Activated CD8-positive, alpha-beta memory T cell treated with anti-CD3 and anti-CD28 coated beads, Interleukin-2, amount 50 U/mL, for 4 hours (primary cell): ENCODE measurements around the gene TMIGD1.

ENCODE experiments used
- DNase-seq: peaks from one replicate; pipeline ENCODE4 v3.0.0-alpha.2; 2020

Gene TMIGD1

DNA sequence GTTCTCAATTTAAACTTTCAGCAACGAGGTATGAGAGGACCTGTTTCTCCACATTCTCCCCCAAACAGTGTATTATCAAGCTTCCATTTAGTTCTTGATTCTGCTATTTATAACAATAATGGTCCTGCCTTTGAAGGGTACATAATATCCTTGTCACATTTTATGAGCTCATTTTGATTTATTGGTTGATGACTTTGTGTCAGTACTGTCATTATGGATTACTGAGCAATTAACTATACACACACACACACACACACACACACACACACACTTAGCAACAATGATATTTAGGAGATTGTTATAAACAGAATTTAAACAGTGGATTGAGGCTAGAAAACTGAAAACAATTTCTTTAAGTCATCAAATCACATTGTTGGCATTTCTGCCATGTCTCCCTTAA, 7.0 kb downstream of the TMIGD1 start:
- DNase-seq, result no peak

DNA sequence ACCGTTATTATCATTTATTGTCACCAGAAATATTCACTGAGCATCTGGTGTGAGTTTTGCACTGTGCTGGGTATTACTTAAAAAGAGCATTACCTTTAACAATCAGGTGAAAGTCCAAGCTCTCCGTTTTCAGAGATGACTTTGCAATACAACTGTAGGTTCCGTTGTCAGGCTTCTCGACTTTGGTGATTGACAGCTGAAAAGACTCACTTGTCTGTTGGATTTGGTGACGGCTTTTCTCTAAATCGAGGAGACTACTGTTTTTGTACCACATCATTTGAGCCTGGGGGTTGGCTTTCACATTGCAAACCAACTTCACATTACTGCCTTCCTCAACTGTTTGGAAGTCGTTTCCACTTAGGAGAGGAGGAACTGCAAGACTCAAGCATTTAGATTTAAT, 9.1 kb downstream of the TMIGD1 start:
- no peak for DNase-seq

DNA sequence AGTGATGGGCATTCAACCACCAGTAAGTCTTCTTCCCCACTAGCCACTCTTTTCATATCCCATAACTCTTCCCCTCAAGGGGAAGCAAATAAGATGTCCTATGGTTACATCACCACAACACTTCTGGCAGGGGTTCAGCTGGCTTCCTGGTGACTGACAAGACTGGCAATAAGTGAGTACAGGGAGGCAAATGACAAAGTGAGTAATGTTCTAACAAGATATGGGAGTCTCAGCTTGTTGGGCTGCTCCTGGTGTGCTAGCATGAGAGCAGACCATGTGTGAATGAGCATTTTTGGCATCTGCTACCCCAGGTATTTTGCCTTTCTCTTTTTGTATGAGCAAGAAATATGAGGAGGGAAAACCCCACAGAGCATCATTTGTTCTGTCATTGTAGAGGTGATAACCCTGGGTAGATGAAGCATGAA, 9.9 kb downstream of the TMIGD1 start:
- DNase-seq, result peak; percentile 24

DNA sequence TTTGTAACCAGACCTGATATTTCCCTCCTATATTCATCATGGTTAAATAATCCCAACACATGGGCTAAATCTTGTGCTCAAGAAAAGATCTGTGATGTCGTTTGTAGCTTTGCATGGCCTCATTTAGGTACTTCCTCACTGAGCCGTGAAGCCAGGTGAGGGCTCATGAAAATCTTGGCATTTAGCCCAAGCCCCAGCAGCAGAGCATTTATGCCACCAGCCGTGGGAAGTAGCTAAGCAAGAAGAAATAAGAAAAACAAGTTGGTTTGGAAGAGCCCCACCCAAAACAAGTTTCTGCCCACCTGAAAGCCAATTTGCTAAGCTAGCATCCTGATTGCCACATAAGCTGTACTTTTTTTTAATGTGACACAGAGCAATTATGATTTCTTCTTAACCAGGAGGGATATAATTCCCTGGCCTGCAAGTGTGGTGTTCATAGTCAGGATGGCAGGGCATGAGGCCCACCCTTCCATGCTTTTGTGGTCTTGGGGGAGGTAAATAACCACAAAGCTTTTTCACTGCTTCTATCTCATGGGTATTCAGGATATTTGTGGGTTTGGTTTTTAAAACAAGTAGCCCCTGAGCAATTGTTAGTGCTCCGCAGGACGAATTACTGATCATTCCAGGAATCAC, 10.5 kb downstream of the TMIGD1 start:
- DNase-seq, result peak; percentile 29

DNA sequence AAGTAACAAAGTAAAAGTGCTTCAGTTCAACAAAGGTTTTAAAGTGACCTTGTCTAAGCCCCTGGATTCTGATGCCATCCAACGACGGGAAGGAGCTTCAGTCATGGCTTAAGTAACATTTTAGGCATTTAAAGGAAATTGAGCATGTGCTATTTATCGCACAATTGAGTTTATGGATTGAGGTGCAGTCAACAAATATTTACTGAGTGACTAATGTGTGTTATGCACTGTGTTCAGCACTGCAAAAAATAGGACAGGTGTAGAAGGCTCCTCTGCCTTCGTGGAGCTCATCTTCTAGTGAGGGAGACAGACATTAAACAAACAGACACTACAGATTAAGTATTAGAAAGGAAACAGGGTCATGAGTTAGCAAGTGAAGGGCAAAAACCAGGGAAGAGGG, 12.5 kb downstream of the TMIGD1 start:
- no peak for DNase-seq

DNA sequence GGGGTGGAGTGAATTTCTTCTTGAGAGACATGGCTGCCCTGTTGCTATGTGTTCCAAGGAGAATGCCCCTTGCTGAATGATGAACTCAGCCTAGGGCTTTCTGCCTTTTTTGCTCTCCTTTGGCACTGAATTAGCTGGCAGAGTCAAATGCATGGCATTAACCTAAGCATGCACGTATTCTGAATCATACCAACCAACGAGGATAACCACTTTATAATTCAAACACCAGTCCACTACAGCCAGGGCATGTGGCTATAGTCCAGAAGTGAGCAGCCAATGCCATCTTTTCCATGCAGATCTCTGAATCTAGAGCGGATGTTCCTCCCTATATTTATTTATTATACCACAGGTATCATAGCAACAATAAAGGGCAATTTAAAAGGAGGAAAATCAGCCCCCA, 15.7 kb downstream of the TMIGD1 start:
- DNase-seq, result no peak

DNA sequence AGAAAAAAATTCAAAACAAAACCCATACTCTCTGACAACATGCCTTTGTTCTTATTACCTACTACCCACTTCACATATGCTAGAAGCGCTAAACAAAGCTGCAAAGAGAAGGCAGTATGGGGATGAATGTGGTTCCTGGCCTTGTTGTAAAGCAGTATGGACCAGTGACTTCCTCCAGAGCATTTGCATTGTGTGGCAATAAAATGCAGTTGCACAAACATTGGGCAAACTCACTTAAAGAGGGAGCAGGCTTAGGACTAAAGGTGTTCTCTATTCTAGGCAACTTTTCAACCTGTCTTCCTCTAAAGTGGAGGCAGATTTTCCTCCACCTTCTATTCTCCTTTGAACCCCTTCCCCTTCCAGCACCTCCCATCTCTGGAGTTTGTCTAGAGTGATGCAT, 17.1 kb downstream of the TMIGD1 start:
- DNase-seq, result no peak

DNA sequence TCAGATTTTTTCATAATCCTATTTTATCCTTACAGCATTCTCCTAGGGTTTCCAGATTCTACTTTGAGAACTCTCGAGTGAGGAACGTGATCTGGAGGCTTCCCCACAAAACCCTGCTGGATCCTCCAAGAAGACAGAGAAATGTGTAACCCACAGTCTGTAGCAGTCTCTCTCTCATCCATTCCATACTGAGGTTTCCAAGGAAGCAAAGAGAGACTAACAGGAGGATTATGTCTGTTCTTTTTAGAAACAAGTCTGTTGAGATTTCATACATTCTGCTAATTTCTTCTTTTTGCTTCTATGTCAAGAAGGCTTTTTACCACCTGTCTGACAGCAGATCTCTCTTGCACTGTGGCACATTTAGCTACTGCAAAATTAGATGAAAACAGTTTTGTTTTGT, 18.8 kb downstream of the TMIGD1 start:
- DNase-seq, result no peak

DNA sequence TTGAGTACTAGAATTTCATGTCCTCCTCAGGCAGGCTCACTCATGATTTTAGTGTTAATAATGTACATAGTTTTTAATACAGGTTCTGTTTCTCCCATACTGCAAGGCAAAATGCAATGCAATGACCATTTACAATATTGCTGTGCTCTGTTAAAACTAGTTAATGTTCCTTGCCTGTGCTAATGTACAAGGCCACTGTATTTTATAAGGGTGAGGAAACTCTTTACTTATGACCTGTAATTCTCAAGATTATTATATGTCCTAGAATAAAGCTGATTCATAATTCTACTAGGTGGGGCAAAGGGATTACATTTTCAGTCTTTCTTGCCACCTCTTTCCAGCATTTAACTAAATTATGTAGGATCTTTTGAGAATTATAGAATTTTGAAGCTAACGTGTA, 19.4 kb downstream of the TMIGD1 start:
- no peak for DNase-seq

DNA sequence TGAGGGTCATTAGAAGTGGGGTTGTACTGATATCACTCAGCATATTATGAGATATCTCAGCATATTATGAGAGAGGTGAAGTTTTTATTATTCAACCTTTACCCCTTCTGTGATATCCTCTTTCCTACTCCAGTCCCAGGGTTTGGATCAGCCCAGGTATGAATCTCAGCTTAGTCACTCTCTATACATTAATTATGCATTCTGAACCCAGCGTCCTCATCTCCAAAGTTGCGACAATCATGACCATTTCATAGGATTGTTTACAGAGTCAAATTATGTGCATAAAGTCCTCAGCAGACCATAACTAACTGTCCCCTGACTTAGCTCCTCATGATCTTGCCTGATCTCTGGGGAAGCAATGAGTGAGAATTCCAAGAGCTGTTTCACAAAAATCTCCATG, 21.6 kb downstream of the TMIGD1 start:
- no peak for DNase-seq

DNA sequence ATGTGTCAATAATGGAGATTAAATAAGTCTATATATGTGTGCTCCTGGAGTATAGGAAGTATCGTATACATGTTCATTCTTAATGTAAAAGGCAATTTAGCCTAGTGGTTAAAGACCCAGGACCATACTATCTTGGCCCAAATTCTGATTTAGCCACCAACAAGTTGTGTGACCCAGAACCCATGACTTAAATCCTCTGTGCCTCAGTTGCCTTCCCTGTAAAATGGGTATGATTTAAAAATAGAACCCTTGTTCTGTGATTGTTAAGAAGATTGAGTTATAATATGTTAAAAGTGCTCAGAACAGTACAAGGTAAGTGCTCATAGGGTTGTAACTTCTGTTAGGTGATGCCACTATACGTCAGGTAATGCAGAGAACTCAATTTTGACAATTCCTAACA, 23.3 kb downstream of the TMIGD1 start:
- no peak for DNase-seq

DNA sequence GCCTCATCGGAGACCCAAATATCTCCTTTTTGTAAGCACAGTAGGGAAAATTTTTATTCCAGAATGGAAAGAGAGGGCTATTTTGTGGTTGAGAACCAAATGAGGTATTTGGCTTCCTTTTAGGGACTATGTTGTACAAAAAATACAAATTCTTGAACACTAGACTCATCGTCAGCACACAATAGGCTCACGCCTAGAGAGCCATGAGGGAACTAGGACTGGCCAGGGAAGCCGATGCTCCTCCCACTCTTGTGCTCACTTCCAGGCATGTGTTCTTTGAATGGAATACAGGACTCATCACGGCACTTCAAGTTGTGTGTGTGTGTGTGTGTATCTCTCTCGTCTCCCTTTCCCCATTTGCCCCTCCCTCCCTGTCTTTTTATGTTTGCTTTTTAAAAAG, 24.3 kb downstream of the TMIGD1 start:
- no peak for DNase-seq

DNA sequence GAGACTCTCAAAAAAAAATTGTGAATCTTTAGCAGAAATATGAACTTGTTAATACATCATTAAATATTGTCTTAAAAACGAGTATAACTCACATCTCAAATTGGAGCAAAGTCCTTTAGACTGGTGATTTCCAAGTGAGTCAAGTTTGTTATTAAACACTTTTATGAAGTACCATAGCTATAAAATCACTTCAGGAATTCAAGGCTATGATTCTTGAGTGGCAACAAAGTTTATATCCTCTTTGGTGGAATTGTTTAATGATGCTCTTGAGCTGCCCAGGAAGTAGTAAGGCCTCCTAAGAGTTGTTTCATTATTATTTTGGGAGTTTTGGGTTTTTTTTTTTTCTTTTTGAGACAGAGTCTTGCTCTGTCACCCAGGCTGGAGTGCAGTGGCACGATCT, 25.5 kb downstream of the TMIGD1 start:
- DNase-seq, result no peak

DNA sequence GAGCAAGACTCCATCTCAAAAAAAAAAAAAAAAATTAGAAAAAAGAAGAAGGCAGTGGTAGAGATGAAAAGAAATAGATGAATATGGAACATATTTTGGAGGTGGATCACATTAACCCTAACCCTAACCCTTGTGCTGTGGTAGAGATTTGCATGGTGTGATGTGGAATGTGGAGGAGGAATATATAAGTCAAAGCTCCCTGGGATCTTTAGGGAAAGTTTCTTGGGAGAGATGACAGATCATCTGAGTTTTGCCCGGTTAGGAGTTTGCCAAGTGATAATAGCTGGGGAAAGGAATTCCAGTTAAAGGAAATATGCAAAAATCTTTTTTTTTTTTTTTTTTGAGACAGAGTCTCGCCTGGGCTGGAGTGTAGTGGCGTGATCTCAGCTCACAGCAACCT, 29.1 kb downstream of the TMIGD1 start:
- DNase-seq, result no peak

DNA sequence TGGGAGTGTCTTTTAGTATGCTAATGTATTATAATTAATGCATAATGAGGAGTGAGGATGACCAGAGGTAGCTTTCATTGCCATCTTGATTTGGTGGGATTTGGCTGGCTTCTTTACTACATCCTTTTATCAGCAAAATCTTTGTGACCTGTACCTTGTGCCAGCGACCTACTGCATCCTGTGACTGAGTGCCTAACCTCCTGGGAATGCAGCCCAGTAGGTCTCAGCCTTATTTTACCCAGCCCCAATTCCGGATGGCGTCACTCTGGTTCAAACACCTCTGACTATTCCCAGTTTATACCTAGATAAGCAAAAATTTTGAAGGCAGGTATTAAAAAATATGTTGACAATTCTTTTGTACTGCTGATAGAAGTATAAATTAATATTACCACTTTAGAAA, 31.6 kb downstream of the TMIGD1 start:
- DNase-seq, result no peak

DNA sequence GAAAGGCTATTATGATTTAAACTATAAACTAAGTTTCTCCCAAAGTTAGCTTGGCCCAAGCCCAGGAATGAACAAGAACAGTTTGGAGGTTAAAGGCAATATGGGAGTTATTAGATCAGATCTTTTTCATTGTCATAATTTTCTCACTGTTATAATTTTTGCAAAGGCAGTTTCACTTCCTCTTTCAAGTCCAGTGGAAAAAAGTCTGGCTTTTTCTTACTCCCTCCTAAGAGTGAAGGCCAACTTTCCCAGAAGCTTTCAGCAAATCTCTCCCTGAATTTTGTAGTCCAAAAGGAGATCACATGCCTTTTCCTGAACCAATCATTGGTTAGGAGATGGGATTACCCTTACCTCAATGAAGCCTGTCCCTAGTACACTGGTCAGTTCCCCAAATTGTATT, 33.0 kb downstream of the TMIGD1 start:
- no peak for DNase-seq

DNA sequence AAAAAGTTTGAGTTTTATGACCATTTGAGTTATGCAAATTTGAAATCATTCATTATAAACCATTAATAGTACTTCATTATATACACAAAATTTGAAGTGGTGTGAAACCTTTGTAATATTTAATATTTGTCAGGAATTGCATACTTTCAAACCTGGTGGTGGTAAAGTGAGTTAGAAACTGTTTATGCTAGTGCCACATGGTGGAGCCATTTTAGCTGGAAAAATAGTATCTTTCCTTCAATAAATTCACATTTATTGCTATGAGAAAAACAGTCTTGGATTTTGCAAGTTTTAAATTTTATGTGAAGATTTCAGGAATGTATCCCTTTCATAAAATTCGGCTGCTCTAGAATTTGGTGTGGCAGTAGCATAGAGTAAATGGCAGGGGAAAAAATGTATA, 34.9 kb downstream of the TMIGD1 start:
- no peak for DNase-seq

DNA sequence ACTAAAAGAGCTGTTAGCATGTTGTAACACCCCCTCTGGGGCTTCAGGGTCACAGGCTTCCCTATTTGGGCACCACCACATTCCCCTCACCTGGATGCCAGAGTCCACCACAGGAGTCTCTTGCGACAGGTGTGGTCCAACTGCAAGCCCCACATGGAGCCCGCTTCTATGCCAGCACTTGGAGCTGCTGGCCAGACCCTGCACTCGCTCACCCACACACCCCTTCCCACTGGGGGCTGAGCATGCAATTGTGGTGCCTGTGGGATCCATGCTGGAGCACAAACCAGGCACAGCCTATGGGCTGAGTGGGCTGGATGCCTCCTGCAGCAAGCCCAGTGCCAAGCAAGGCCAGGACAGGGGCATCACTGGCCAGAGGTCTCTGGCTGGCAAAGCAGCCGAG, 36.1 kb downstream of the TMIGD1 start:
- DNase-seq, result no peak

DNA sequence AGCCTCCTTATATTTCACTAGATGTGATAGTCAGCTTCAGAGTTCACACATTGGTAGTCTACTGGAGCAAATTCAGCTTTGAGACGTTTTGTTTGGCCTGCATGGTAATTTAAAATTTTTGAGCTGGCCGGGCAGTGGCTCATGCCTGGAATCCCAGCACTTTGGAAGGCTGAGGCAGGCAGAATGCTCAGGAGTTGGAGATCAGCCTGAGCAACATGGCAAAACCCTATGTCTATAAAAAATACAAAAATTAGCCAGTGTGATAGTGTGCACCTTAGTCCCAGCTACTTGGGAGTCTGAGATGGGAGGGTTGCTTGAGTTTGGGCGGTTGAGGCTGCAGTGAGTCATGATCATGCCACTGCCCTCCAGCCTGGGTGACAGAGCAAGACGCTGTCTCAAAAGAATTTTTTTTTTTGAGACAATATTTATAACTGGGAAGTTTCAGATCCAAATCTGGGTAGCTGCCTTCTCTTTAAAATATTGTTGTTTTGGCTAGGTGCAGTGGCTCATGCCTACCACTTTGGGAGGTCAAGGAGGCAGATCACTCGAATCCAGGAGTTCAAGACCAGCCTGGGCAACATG, 37.3 kb downstream of the TMIGD1 start:
- no peak for DNase-seq

DNA sequence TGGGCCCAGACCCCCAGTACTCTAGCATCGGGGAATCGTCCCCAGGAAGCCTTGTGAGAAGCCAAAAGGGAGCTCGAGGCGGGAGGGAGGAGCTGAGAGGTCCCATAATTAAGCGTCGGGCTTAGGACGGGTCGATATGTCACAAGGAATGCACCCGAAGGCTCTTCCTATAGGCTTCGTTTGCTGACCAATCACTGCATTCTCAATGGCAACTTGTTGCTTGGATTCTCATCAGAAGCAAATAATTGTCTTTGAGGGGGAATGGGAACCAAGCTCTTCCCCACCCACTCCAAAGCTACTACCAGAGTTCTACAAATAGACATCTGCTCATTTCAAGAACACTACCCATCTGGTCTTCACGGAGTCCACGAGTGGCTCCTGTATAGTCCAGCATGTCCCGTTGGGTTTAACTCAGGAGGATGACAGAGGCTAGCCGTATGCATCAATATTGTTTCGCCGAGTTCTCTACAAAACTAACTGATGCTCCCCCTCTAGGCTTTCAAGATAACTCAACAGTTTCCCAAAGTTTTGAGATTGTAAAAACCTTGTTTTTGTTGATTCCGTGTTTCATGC, 41.5 kb downstream of the TMIGD1 start:
- DNase-seq, result no peak

DNA sequence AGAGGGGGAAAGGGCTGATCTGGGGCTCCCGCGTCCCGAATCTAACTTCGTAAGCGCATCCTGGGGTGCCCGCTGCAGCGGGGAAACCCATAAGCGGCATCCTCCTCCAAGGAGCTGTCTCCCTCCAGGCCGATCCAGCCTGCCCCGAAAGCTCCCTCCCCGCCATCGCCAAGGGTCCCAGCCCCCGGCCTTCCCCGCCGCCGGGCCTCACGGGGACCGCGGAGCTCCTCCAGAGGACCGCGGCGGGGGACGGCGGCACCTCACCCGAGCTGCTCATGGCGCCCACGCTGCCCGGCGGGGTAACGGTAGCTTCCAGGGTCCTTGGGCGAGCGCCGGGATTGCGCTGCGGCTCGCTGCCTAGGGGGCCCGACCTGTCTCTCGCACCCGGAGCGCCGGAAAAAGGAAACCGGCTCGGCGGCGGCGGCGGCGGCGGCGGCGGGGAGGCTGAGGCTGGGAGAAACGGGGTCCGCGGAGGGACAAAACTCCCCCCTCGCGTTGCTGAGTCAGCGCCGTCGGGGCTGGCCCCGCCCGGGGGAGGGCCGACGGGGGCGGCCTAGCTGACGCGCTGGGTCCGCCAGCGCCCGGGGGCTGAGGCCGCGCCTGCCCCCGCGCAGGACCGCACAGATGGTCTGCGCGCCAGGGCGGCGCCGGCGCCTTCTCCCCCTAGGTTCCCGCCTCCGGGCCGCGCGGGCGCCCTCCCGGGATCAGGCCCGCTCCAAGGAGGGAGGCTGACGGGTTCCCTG, 42.1 kb downstream of the TMIGD1 start, which contains the start of gene BLMH:
Gene BLMH, minus strand, starts transcription at position 402 of the 743 bp plus-strand sequence. Its CDS starts 125 bp downstream, at position 277.
- DNase-seq, result peak; percentile 90

DNA sequence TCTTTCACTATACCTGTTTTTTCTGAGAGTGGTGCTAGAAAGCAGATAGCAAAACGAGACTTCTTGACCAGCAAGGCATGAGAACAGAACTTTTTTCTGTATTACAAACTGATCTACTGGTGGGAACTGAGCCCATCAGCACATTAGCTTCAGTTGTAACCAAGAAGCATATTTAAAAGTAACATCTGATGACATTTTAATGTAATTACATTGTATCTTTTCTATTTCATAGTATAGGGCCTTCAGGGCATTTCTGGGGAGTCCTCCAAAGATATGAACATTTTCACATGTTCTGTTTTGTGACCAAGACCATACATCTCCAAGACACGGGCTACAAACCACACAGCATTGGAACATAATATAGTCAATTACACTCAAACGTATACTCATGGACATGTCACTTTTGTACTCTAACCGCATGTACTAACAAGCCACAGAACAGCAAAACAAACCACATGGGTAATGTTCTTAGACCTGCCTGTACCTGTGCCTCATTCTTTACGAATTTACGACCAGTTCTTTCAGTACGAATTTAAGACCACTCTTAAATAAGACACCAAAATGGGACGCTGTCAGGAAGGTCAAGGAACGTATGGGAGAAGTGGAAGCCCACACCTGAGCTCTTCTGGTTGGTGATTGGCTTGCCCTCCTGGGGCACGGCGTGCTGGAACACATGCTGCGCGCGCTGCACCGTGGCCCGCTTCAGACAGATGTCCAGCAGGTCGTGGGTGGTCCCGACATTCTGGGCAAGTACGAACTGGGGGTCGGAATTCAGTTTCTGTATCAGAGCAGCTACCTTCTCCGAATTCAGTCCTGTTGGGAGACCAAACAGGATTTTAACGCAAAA, 42.9 kb downstream of the TMIGD1 start:
- peak; percentile 34 for DNase-seq

DNA sequence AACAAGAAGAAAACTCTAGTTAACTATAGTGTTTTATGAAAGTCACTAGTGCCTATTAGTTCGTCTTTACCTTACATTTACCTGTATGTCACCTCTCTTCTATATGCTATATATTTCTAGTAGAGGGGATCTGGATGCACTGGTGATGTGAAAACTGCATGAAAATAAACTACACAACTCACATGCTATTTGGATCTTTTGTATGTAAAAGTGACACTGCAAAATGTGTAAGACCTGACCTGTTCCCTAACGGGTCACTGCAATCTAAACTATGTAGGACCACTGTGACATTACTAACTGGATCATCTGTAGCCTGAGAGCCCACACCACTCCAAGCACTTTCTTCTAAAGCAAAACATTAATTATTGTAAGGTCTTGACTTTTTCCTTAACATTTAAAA, 43.8 kb downstream of the TMIGD1 start:
- no peak for DNase-seq
